COLO829 (cell line): Measurements from ENCODE around the gene MAPK9.
A peak's percentile ranks its signal among the peaks of the same experiment; 100 is the strongest.
"Not testable (repeated sequence)": the region's sequence is repeated elsewhere in the genome, so short reads cannot be mapped to it uniquely, and the experiment has no call there.

Experiments used
- DNase-seq: peaks from one replicate; pipeline ENCODE4 v3.0.0; 2012; ENCODE audit warnings: low spot score

MAPK9 gene

DNA sequence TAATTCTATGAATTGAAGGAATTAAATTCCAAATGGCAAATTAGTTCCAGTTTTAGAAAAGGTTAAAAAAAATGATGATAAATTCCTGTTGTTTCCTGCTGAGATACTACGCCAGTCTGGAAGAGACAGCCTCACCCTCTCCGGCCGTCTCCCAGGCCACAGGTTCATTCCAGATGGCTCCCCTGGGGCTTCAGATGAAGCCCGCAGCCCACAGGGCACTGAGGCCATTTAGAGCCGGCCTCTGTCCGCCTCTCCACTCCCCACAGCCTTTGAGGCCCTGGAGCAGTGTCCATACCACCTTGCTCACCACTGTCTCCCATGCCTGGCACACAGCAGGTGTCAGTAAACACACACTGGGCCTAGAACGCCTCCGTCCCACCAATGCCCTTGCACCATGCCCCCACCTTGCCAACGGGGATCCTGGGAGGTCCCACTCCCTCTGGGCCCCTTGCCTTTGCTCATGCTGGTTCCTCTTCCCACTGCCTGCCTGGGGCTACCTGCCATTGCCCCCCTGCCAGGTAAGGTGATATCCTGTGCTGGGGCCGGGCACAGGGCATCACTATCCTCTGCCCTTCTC is 35.2 kb upstream of the MAPK9 start:
- DNase-seq = no peak

DNA sequence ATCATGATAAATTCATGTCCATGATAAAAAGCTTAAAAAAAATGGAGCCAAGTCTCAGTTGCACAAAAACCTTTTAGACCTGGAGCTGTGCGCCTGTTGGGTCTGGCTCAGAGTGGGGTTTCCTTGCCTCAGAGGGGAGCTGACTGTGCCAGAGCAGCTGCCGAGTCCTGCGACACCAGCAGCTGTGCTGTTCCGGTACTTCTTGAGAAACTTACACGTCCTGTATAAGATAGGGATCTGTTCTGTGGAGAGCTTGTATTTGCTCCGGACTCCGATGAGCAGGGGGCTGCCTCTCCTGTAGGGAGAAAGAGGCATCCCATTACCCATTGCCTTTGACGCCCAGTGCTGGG is 32.7 kb upstream of the MAPK9 start:
- no peak for DNase-seq

DNA sequence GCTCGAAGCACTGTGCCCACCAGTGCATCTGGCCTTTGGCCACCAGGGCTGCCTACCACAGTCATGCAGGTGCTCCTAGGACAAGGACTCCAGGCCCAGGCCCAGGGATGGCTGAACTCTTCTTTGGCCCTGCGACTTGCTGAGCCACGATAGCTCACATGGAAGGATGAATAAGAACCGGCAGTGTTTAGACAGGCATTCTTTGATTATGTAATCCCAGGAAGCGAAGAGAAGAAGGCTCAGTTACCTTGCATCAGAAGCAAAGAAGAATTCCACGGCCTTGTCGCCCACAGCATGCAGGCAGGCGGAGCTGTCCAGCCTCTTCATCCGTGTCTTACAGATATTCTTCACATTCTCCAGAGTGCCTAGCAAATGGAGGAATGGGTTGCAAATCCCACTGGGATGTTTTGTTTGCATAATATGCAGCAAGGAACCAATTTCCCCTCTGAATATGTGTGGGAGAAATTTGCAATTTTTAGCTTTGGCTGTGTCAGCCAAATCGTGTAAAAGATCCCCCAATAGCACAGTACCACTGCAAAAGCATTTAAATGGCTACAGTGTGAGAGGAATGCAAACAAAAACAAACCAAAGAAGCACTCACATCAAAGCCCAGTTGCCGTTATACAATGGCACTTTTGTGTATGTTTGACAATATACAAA is 32.2 kb upstream of the MAPK9 start:
- DNase-seq = no peak

GRCh38 chr5:180323160-180323559 is 31.3 kb upstream of the MAPK9 start:
- DNase-seq = no peak

DNA sequence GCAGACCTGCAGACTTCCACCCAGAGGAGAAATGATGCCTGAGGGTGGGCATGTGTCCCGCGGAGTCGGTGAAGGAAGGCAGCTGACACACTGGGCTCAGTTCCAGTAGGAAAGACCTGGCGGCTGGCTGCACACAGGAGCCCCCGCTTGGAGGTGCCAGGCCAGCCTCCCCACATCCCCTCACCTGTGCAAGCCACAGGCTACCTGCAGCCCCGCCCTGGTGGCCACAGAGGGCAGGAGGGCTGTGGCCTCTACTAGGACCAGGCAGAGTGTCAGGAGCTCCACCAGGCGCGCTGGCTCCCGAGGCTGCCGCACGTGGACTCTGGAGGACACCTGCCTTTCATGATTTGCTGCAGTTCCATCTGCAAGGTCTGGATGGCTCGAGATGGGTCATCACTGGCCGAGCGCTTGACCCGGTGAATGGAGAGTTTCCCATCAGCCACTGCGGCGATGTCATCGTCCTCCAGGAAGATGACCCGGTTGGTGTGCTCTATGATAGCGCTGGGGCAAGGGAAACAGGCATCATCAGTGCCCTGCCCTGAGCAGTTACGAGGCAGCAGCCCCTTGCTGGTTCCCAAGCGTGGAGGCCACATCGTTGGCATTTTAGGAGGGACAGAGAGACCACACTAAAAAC is 26.7 kb upstream of the MAPK9 start:
- DNase-seq = no peak

- DNase-seq = no peak
Observed at GRCh38 chr5:180316586-180316985, 24.7 kb upstream of the MAPK9 start.

- peak; percentile 14 for DNase-seq
Observed at GRCh38 chr5:180315762-180316212, 23.9 kb upstream of the MAPK9 start.

DNA sequence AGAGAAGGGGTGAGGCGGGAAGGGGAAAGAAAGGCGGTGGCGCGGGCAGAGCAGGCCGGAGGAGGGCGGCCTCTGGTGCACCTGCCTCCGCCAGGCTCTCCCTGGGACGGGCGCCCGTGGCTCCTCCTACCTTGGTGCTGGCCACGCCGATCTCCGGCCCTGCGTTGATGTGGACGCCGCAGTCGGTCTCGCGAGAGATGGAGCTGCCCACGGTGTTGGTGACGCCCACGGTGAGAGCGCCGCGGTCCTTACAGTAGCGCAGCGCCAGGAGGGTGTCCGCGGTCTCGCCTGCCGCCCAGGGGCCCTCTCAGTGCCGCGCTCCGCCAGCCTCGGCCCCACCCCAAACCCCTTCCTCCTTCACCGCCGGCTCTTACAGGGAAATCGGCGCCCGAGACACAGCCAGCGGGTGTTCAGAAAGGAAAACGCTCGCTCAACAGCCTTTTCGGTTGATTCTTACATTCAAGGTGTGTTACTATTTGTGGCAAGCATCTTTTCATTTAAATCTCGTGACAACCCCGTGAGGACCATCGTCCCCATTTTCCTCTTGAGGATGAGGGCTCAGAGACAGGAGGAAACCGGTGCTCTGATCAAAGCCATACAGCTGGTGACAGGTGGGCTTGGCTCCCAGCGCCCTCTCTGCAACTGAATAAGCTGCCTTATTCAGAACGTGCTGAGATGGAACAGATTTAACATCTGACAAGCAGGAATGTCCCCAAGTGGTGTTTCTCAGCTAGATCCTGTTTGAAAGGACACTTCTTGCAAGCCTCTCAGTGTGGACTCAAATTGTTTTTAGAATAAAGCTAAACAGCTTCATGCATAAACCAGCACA is 22.0 kb upstream of the MAPK9 start:
- no peak for DNase-seq

DNA sequence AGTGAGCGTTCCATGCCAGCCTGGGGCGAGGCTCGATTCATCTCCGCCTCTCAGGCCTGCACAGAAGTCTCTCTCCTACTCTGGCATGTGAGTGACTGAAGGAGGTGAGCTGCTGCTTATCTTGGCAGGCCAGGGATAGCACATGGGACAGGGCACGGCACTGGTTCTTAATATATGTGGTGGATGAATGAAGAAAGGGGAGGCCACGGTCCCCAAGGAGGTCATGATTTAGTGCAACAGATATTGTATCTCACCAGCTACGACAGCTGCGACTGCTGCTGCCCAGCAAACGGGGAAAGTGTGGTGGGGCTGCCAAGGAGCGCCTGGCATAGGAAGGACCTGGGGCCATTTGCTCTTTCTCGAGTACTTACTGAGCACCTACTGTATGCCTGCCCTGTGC is 19.3 kb upstream of the MAPK9 start:
- no peak for DNase-seq

DNA sequence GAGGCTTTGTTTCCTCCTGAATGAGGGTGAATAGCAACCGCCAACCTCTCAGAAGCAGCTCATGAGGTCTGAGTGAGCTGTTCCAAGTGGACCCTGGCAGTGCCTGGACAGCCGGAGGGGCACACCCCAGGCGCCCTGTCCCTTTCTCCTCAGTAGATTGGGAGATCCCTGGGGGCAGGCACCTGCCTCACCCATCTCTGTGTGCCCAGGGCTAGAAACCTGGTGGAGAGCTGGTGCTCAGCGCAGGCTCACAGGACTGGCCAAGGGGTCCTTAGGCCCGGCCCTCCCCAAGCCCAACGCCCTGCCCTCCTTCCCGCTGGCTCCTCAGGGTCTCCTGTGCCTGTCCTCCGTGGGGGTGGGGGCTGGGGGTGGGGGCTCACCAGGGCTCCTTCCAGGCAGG is 14.9 kb upstream of the MAPK9 start:
- no peak for DNase-seq

DNA sequence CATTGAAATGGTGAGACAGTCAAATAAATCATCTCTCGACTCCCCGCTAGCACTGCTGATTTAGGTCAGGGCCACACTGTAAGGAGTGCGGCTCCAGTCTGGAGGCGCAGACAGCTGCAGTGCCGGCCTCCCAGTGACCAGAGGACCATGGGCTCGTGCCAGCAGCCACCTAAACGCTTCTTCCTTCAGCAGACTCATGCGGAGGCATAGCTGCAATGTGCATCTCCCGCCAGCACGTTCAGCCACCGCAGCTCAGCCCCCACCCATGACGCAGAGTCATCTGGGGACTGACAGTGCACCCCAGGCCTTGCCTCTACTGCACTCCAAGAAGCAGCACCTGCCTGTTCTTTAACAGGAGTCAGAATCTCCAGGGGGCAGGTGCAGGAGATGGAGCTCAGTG is 13.6 kb upstream of the MAPK9 start:
- no peak for DNase-seq

GRCh38 chr5:180304431-180305375 is 12.8 kb upstream of the MAPK9 start:
- DNase-seq = no peak

DNA sequence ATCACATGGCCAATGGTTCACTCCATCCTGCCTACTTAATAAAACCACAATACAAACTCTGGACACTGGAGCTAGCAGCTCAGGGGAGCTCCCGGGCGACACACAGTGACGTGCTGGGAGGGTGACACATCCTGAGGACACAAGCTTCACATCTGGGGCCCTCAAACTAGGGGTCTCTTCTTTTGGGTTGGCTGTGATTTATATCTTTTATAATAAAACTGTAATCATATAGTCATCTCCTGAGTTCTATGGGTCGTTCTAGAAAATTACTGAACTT is 12.1 kb upstream of the MAPK9 start:
- DNase-seq = no peak

- DNase-seq = no peak
Observed at GRCh38 chr5:180303226-180304015, 11.5 kb upstream of the MAPK9 start.

- no peak for DNase-seq
Observed at GRCh38 chr5:180302256-180302655, 10.4 kb upstream of the MAPK9 start.

GRCh38 chr5:180301253-180301652 is 9.4 kb upstream of the MAPK9 start:
- DNase-seq = no peak

- DNase-seq = no peak
Observed at GRCh38 chr5:180299526-180299925, 7.6 kb upstream of the MAPK9 start.

DNA sequence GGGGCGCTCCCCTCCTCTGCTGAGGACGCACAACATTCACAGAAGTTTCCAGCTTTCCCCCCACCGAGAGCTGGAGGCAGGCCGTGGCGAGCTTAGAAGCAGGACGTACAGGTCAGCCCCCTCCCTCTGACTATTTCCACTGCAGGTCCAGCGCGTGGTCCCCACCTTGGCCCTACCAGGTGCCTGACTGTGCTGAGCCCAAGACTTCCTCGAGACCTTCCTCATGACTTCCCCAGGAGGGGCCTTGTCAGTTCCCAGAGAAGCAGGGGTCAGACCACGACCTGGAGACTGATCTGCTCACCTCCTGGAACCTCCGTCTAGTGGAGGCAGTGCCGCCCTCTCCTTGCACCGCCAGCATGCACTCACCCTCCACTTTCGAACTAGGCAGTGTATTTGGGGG is 7.1 kb upstream of the MAPK9 start:
- not testable (repeated sequence) for DNase-seq

GRCh38 chr5:180297587-180298282 is 5.9 kb upstream of the MAPK9 start:
- no peak for DNase-seq

DNA sequence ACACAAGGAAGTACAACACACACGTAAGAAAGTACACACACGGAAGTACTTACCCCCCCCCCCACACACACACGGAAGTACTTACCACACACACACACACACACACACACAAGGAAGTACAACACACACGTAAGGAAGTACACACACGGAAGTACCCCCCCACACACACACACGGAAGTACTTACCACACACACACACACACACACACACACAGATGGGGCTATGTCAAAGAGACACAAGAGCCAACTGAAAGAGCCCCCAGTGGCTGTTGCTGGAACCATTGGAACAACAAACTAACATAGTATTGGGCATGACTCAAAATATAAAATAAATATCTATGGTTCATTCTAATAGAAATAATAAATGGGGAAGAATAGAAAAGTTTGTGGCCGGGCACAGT is 4.9 kb upstream of the MAPK9 start:
- no peak for DNase-seq
